Measurements from ENCODE around the gene LGALS7. TPM values are rescaled to one million over a fixed set of nuclear protein-coding genes. Genes with fewer than 3 reads are reported as not detected.
A peak's percentile ranks its signal among the peaks of the same experiment; 100 is the strongest.

The LGALS7 gene
- total and polyA plus RNA-seq, 2 of the 13 experiments (the other 11 are each of a cell fraction or from before 2014, with no cell fraction given): 0.73 TPM; not detected in 1

- TF ChIP-seq ARID4A (CRISPR knock-in tag; IDR thresholded peaks at IDR 0.05; ENCODE audit: borderline replicate concordance) (peak; percentile 18; the same call in 1 of the 2 replicates), REPIN1 (CRISPR knock-in tag; IDR thresholded peaks at IDR 0.05; ENCODE audit: borderline replicate concordance, low read depth) (0 out of 2 replicates have a peak, but pooled peaks have one; percentile 12), ZSCAN20 (CRISPR knock-in tag; IDR thresholded peaks at IDR 0.05; ENCODE audit: borderline replicate concordance) (no peak), SOX13 (IDR thresholded peaks at IDR 0.05) (0 out of 2 replicates have a peak, but pooled peaks have one; percentile 13), SOX13 (CRISPR knock-in tag; conservative IDR thresholded peaks at IDR 0.05 in 1 of 2, IDR thresholded peaks at IDR 0.05 in 1 of 2) (peak in 1 of 2 experiments; percentile 56; a peak in 2 of 4 replicates), TFAP4 (IDR thresholded peaks at IDR 0.05; ENCODE audit: borderline replicate concordance, low read depth) (peak; percentile 73; the same call in 1 of the 2 replicates), GFI1 (CRISPR knock-in tag; IDR thresholded peaks at IDR 0.05; ENCODE audit: borderline replicate concordance) (0 out of 2 replicates have a peak, but pooled peaks have one; percentile 69), CHD2 (IDR thresholded peaks at IDR 0.05; ENCODE audit: low read depth, low read length) (no peak), NFE2L1 (CRISPR knock-in tag; IDR thresholded peaks at IDR 0.05; ENCODE audit: borderline replicate concordance) (no peak), ZNF792 (CRISPR knock-in tag; IDR thresholded peaks at IDR 0.05) (0 out of 2 replicates have a peak, but pooled peaks have one; percentile 49), SCMH1 (CRISPR knock-in tag; IDR thresholded peaks at IDR 0.05; ENCODE audit: borderline replicate concordance) (no peak), ZNF468 (CRISPR knock-in tag; IDR thresholded peaks at IDR 0.05) (no peak), ZNF713 (CRISPR knock-in tag; IDR thresholded peaks at IDR 0.05) (no peak), DPF2 (CRISPR knock-in tag; IDR thresholded peaks at IDR 0.05; ENCODE audit: borderline replicate concordance, low read depth) (no peak), MYC (CRISPR knock-in tag; IDR thresholded peaks at IDR 0.05; ENCODE audit: borderline replicate concordance) (peak; percentile 14; the same call in 1 of the 2 replicates), GLI4 (CRISPR knock-in tag; IDR thresholded peaks at IDR 0.05; ENCODE audit: borderline replicate concordance) (no peak), ZNF260 (CRISPR knock-in tag; IDR thresholded peaks at IDR 0.05; ENCODE audit: borderline replicate concordance, low read depth) (no peak), SAFB2 (CRISPR knock-in tag; IDR thresholded peaks at IDR 0.05; ENCODE audit: borderline replicate concordance, low read depth) (no peak)
- TF ChIP-seq, protein P1, sequence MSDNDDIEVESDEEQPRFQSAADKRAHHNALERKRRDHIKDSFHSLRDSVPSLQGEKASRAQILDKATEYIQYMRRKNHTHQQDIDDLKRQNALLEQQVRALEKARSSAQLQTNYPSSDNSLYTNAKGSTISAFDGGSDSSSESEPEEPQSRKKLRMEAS (IDR thresholded peaks at IDR 0.05): peak; percentile 39; the same call in 1 of the 2 replicates
- TF ChIP-seq, protein P2, sequence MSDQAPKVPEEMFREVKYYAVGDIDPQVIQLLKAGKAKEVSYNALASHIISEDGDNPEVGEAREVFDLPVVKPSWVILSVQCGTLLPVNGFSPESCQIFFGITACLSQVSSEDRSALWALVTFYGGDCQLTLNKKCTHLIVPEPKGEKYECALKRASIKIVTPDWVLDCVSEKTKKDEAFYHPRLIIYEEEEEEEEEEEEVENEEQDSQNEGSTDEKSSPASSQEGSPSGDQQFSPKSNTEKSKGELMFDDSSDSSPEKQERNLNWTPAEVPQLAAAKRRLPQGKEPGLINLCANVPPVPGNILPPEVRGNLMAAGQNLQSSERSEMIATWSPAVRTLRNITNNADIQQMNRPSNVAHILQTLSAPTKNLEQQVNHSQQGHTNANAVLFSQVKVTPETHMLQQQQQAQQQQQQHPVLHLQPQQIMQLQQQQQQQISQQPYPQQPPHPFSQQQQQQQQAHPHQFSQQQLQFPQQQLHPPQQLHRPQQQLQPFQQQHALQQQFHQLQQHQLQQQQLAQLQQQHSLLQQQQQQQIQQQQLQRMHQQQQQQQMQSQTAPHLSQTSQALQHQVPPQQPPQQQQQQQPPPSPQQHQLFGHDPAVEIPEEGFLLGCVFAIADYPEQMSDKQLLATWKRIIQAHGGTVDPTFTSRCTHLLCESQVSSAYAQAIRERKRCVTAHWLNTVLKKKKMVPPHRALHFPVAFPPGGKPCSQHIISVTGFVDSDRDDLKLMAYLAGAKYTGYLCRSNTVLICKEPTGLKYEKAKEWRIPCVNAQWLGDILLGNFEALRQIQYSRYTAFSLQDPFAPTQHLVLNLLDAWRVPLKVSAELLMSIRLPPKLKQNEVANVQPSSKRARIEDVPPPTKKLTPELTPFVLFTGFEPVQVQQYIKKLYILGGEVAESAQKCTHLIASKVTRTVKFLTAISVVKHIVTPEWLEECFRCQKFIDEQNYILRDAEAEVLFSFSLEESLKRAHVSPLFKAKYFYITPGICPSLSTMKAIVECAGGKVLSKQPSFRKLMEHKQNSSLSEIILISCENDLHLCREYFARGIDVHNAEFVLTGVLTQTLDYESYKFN (CRISPR knock-in tag; conservative IDR thresholded peaks at IDR 0.05): peak; percentile 78
Measured at GRCh38 chr19:38819231-38819920, 46.1 kb upstream of the LGALS7 start (continued).

All from HepG2 (cell line).